Measurements from ENCODE around the gene CELF2.

CELF2 gene

DNA sequence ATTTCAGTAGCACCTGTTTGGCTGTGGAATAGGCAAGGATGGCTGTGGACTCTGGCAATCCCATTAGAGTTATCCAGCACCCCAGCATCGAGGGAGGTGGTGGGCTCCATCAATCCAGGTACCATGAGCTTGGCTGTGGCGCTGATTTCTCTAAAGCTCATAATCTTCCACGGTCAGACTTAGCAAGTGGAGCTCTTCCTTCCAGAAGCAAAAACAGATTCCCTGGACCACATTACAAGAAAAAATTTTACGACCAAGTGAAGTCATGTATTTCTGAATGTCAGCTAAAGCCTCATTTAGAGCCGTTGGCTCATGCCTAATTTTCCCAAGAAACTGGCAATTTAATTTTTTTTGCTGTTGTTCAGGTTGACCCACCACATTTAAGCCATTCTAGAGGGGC, 135.1 kb downstream of the CELF2 start:
- ATAC-seq, result no peak
- TF ChIP-seq ZNF8 (CRISPR knock-in tag; IDR thresholded peaks at IDR 0.05), result no peak
- TF ChIP-seq, protein P1, sequence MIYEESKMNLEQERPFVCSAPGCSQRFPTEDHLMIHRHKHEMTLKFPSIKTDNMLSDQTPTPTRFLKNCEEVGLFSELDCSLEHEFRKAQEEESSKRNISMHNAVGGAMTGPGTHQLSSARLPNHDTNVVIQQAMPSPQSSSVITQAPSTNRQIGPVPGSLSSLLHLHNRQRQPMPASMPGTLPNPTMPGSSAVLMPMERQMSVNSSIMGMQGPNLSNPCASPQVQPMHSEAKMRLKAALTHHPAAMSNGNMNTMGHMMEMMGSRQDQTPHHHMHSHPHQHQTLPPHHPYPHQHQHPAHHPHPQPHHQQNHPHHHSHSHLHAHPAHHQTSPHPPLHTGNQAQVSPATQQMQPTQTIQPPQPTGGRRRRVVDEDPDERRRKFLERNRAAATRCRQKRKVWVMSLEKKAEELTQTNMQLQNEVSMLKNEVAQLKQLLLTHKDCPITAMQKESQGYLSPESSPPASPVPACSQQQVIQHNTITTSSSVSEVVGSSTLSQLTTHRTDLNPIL (CRISPR knock-in tag; IDR thresholded peaks at IDR 0.05; ENCODE audit: low read depth), result no peak
- no peak for TF ChIP-seq ISL1 (CRISPR knock-in tag; IDR thresholded peaks at IDR 0.05)
- no peak for TF ChIP-seq ZC3H10 (CRISPR knock-in tag; IDR thresholded peaks at IDR 0.05)
- no peak for TF ChIP-seq ZNF565 (CRISPR knock-in tag; conservative IDR thresholded peaks at IDR 0.05; ENCODE audit: low read depth)
- TF ChIP-seq TSHZ2 (CRISPR knock-in tag; IDR thresholded peaks at IDR 0.05), result no peak
- no peak for TF ChIP-seq RARB (CRISPR knock-in tag; IDR thresholded peaks at IDR 0.05)
- no peak for TF ChIP-seq TOX (CRISPR knock-in tag; IDR thresholded peaks at IDR 0.05; ENCODE audit: borderline replicate concordance)
- TF ChIP-seq, protein P2, sequence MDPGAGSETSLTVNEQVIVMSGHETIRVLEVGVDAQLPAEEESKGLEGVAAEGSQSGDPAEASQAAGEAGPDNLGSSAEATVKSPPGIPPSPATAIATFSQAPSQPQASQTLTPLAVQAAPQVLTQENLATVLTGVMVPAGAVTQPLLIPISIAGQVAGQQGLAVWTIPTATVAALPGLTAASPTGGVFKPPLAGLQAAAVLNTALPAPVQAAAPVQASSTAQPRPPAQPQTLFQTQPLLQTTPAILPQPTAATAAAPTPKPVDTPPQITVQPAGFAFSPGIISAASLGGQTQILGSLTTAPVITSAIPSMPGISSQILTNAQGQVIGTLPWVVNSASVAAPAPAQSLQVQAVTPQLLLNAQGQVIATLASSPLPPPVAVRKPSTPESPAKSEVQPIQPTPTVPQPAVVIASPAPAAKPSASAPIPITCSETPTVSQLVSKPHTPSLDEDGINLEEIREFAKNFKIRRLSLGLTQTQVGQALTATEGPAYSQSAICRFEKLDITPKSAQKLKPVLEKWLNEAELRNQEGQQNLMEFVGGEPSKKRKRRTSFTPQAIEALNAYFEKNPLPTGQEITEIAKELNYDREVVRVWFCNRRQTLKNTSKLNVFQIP (CRISPR knock-in tag; IDR thresholded peaks at IDR 0.05; ENCODE audit: borderline replicate concordance, low read depth), result no peak
- TF ChIP-seq ARNTL (CRISPR knock-in tag; IDR thresholded peaks at IDR 0.05; ENCODE audit: borderline replicate concordance, low read depth), result no peak
- TF ChIP-seq PPARA (CRISPR knock-in tag; IDR thresholded peaks at IDR 0.05; ENCODE audit: borderline replicate concordance), result no peak
- TF ChIP-seq CSDC2 (CRISPR knock-in tag; IDR thresholded peaks at IDR 0.05), result no peak
- no peak for TF ChIP-seq BACH2 (CRISPR knock-in tag; IDR thresholded peaks at IDR 0.05; ENCODE audit: borderline replicate concordance)
- TF ChIP-seq PATZ1 (CRISPR knock-in tag; IDR thresholded peaks at IDR 0.05; ENCODE audit: borderline replicate concordance), result no peak
- no peak for TF ChIP-seq ZFP30 (CRISPR knock-in tag; IDR thresholded peaks at IDR 0.05)

DNA sequence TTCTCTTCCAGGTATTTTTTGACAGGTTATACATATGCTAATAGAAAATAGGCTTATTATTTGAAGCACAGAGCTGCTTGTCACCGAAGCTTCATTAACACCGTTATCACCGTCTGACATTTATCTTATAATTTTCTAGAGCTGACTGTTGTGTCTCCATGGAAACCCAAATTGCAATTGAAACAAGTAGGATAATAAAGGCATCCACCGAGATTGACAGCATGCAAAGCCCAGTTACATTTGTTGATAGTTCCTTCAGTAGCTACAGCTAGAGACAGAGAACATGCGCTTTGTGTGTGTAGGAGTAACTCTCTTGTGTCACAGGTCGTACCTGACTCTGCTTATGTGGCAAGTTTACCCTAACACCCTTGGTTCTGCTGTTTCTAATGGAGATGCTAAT, 135.6 kb downstream of the CELF2 start:
- no peak for ATAC-seq
- TF ChIP-seq, protein P2 (CRISPR knock-in tag; IDR thresholded peaks at IDR 0.05; ENCODE audit: borderline replicate concordance, low read depth), result no peak
- TF ChIP-seq SNAI2 (CRISPR knock-in tag; IDR thresholded peaks at IDR 0.05) (no peak), GLIS3 (CRISPR knock-in tag; IDR thresholded peaks at IDR 0.05) (no peak), ZFP3 (CRISPR knock-in tag; IDR thresholded peaks at IDR 0.05) (no peak), ZNF8 (CRISPR knock-in tag; IDR thresholded peaks at IDR 0.05) (no peak), OSR1 (CRISPR knock-in tag; IDR thresholded peaks at IDR 0.05) (no peak), ZC3H10 (CRISPR knock-in tag; IDR thresholded peaks at IDR 0.05) (no peak), TSHZ2 (CRISPR knock-in tag; IDR thresholded peaks at IDR 0.05) (no peak), ZNF565 (CRISPR knock-in tag; conservative IDR thresholded peaks at IDR 0.05; ENCODE audit: low read depth) (no peak), ISL1 (CRISPR knock-in tag; IDR thresholded peaks at IDR 0.05) (no peak), BACH2 (CRISPR knock-in tag; IDR thresholded peaks at IDR 0.05; ENCODE audit: borderline replicate concordance) (no peak), PPARA (CRISPR knock-in tag; IDR thresholded peaks at IDR 0.05; ENCODE audit: borderline replicate concordance) (no peak), CSDC2 (CRISPR knock-in tag; IDR thresholded peaks at IDR 0.05) (no peak), ESRRG (CRISPR knock-in tag; IDR thresholded peaks at IDR 0.05) (no peak), ZFP30 (CRISPR knock-in tag; IDR thresholded peaks at IDR 0.05) (no peak), PATZ1 (CRISPR knock-in tag; IDR thresholded peaks at IDR 0.05; ENCODE audit: borderline replicate concordance) (no peak)
- TF ChIP-seq, protein P1 (CRISPR knock-in tag; IDR thresholded peaks at IDR 0.05; ENCODE audit: low read depth), result no peak

Data from SK-N-SH treated with all-trans-retinoic acid at 6 μM for 48 hours (cell line).